BE2C (cell line): ENCODE measurements around the gene TMEM101.
"Not testable (repeated sequence)": the region's sequence is repeated elsewhere in the genome, so short reads cannot be mapped to it uniquely, and the experiment has no call there.

Source experiments
- DNase-seq: peaks from one replicate; pipeline ENCODE4 v3.0.0-alpha.2; 2020
- H3K27me3 ChIP-seq: fragments of 250-450 bp; sonication (Bioruptor Pico); 2 replicates; pipeline ENCODE4 v1.5.1; 2020; ENCODE audit warnings: mild to moderate bottlenecking
- H3K36me3 ChIP-seq: fragments of 250-450 bp; sonication (Bioruptor Pico); 2 replicates; pipeline ENCODE4 v1.5.1; 2020; ENCODE audit warnings: mild to moderate bottlenecking
- H3K4me1 ChIP-seq: fragments of 250-450 bp; sonication (Bioruptor Pico); 2 replicates; pipeline ENCODE4 v1.5.1; 2020
- H3K4me3 ChIP-seq: 2 replicates; pipeline ENCODE4 v1.5.1; 2011; ENCODE audit warnings: low read depth, low read length
- H3K9me3 ChIP-seq: fragments of 250-450 bp; sonication (Bioruptor Pico); 2 replicates; pipeline ENCODE4 v1.5.1; 2020
- CTCF ChIP-seq: IDR thresholded peaks from 2 replicates; pipeline ENCODE4 v1.5.1; 2012; ENCODE audit warnings: mild to moderate bottlenecking, low read depth, low read length

The TMEM101 gene

GRCh38 chr17:43999024-43999423 lies 15.7 kb downstream of the TMEM101 start:
- H3K4me3 ChIP-seq: no peak overlapping the region
- no peak for TF ChIP-seq CTCF
- H3K9me3 ChIP-seq: no peaks in the 10 kb centered on the region
- H3K4me1 ChIP-seq: no peaks in the 10 kb centered on the region
- no peaks in the 10 kb centered on the region for H3K36me3 ChIP-seq
- no peak for DNase-seq
- no peaks in the 10 kb centered on the region for H3K27me3 ChIP-seq

- Histone ChIP-seq H3K36me3 (no peaks in the 10 kb centered on the region), H3K9me3 (no peaks in the 10 kb centered on the region), H3K4me1 (no peaks in the 10 kb centered on the region), H3K4me3 (no peak overlapping the region), H3K27me3 (no peaks in the 10 kb centered on the region)
- no peak for TF ChIP-seq CTCF
- no peak for DNase-seq
Measured at GRCh38 chr17:43998552-43998951, 16.2 kb downstream of the TMEM101 start.

GRCh38 chr17:43997180-43997579 lies 17.6 kb downstream of the TMEM101 start:
- DNase-seq, H3K4me3 ChIP-seq, H3K4me1 ChIP-seq, H3K27me3 ChIP-seq, H3K36me3 ChIP-seq, H3K9me3 ChIP-seq: not testable (repeated sequence)

- no peaks in the 10 kb centered on the region for H3K27me3 ChIP-seq
- DNase-seq: no peak
- H3K4me1 ChIP-seq: no peaks in the 10 kb centered on the region
- peak overlapping the region; percentile 54; the same call in 1 of the 2 replicates for H3K4me3 ChIP-seq
- no peaks in the 10 kb centered on the region for H3K36me3 ChIP-seq
- no peak for TF ChIP-seq CTCF
- no peaks in the 10 kb centered on the region for H3K9me3 ChIP-seq
Measured at GRCh38 chr17:43995150-43995471, 19.7 kb downstream of the TMEM101 start.

- no peaks in the 10 kb centered on the region for H3K4me1 ChIP-seq
- no peaks in the 10 kb centered on the region for H3K27me3 ChIP-seq
- peak; percentile 85 for DNase-seq
- no peaks in the 10 kb centered on the region for H3K36me3 ChIP-seq
- H3K9me3 ChIP-seq: no peaks in the 10 kb centered on the region
- peak overlapping the region; percentile 54 for H3K4me3 ChIP-seq
- peak; percentile 89 for TF ChIP-seq CTCF
Measured at GRCh38 chr17:43994272-43995149, 20.3 kb downstream of the TMEM101 start.

GRCh38 chr17:43992641-43993040 lies 22.1 kb downstream of the TMEM101 start:
- Histone ChIP-seq H3K4me3 (no peak overlapping the region), H3K27me3 (no peaks in the 10 kb centered on the region), H3K9me3 (no peaks in the 10 kb centered on the region), H3K36me3 (no peaks in the 10 kb centered on the region), H3K4me1 (no peaks in the 10 kb centered on the region)
- no peak for TF ChIP-seq CTCF
- DNase-seq: no peak
